ENCODE results near the gene CD53. TPM values are rescaled to one million over a fixed set of nuclear protein-coding genes. Genes with fewer than 3 reads are reported as not detected.
"Not testable (repeated sequence)": the region's sequence is repeated elsewhere in the genome, so short reads cannot be mapped to it uniquely, and the experiment has no call there.

CD53 gene
- total RNA-seq, 1 donor from 2014 or later, result not detected

- no peaks in the 10 kb centered on the region for H3K27me3 Mint-ChIP-seq (ENCODE audit: low read depth)
Observed at GRCh38 chr1:110859062-110859461, 13.9 kb upstream of the CD53 start.

GRCh38 chr1:110860174-110860573, 12.8 kb upstream of the CD53 start:
- Mint-ChIP-seq H3K36me3 (ENCODE audit: low read depth) (peaks cover 1% of the 10 kb centered on the region), H3K9me3 (ENCODE audit: low read depth) (peaks cover 16% of the 10 kb centered on the region), H3K27me3 (ENCODE audit: low read depth) (no peaks in the 10 kb centered on the region), H3K27ac (ENCODE audit: unreplicated experiment) (no peak overlapping the region), H3K4me1 (ENCODE audit: low read depth) (no peaks in the 10 kb centered on the region), H3K4me3 (ENCODE audit: unreplicated experiment) (no peak overlapping the region)
- TF ChIP-seq CTCF (IDR thresholded peaks at IDR 0.05), result no peak
- no peak for DNase-seq (ENCODE audit: low spot score)

More at GRCh38 chr1:110859062-110859461, 13.9 kb upstream of the CD53 start:
- no peak for DNase-seq (ENCODE audit: low spot score)
- H3K4me1 Mint-ChIP-seq (ENCODE audit: low read depth), result no peaks in the 10 kb centered on the region
- H3K36me3 Mint-ChIP-seq (ENCODE audit: low read depth), result peaks cover 1% of the 10 kb centered on the region
- no peak overlapping the region for H3K27ac Mint-ChIP-seq (ENCODE audit: unreplicated experiment)
- no peak overlapping the region for H3K4me3 Mint-ChIP-seq (ENCODE audit: unreplicated experiment)
- no peak for TF ChIP-seq CTCF (IDR thresholded peaks at IDR 0.05)
- H3K9me3 Mint-ChIP-seq (ENCODE audit: low read depth), result peaks cover 6% of the 10 kb centered on the region

- not testable (repeated sequence) for DNase-seq (ENCODE audit: low spot score); H3K27ac Mint-ChIP-seq (ENCODE audit: unreplicated experiment); H3K4me1 Mint-ChIP-seq (ENCODE audit: low read depth); H3K27me3 Mint-ChIP-seq (ENCODE audit: low read depth); H3K36me3 Mint-ChIP-seq (ENCODE audit: low read depth); H3K4me3 Mint-ChIP-seq (ENCODE audit: unreplicated experiment)
- H3K9me3 Mint-ChIP-seq (ENCODE audit: low read depth), result peaks cover 20% of the 10 kb centered on the region
Observed at GRCh38 chr1:110860620-110861019, 12.3 kb upstream of the CD53 start.

- H3K9me3 Mint-ChIP-seq (ENCODE audit: low read depth), result peaks cover 33% of the 10 kb centered on the region
- DNase-seq (ENCODE audit: low spot score); H3K4me3 Mint-ChIP-seq (ENCODE audit: unreplicated experiment); H3K27me3 Mint-ChIP-seq (ENCODE audit: low read depth); H3K36me3 Mint-ChIP-seq (ENCODE audit: low read depth); H3K27ac Mint-ChIP-seq (ENCODE audit: unreplicated experiment); H3K4me1 Mint-ChIP-seq (ENCODE audit: low read depth): not testable (repeated sequence)
Observed at GRCh38 chr1:110861942-110862341, 11.0 kb upstream of the CD53 start.

GRCh38 chr1:110864287-110864686, 8.7 kb upstream of the CD53 start:
- no peaks in the 10 kb centered on the region for H3K27me3 Mint-ChIP-seq (ENCODE audit: low read depth)
- TF ChIP-seq CTCF (IDR thresholded peaks at IDR 0.05), result no peak
- no peak overlapping the region for H3K27ac Mint-ChIP-seq (ENCODE audit: unreplicated experiment)

GRCh38 chr1:110870721-110871388, 2.1 kb upstream of the CD53 start:
- Mint-ChIP-seq H3K4me3 (ENCODE audit: unreplicated experiment) (no peak overlapping the region), H3K4me1 (ENCODE audit: low read depth) (no peaks in the 10 kb centered on the region), H3K27ac (ENCODE audit: unreplicated experiment) (no peak overlapping the region), H3K27me3 (ENCODE audit: low read depth) (peaks cover 3% of the 10 kb centered on the region), H3K36me3 (ENCODE audit: low read depth) (no peaks in the 10 kb centered on the region), H3K9me3 (ENCODE audit: low read depth) (peaks cover 25% of the 10 kb centered on the region)
- TF ChIP-seq CTCF (IDR thresholded peaks at IDR 0.05), result no peak
- DNase-seq (ENCODE audit: low spot score), result no peak

More at GRCh38 chr1:110864287-110864686, 8.7 kb upstream of the CD53 start:
- H3K4me3 Mint-ChIP-seq (ENCODE audit: unreplicated experiment), result no peak overlapping the region
- no peak for DNase-seq (ENCODE audit: low spot score)
- no peaks in the 10 kb centered on the region for H3K4me1 Mint-ChIP-seq (ENCODE audit: low read depth)
- peaks cover 47% of the 10 kb centered on the region for H3K9me3 Mint-ChIP-seq (ENCODE audit: low read depth)
- peaks cover 1% of the 10 kb centered on the region for H3K36me3 Mint-ChIP-seq (ENCODE audit: low read depth)
